Sigmoid colon (tissue), 7 donors: Measurements from ENCODE around the gene TSKU. TPM values are rescaled to one million over a fixed set of nuclear protein-coding genes. Genes with fewer than 3 reads are reported as not detected.

Experiments used
- DNase-seq: peaks from one replicate; pipeline ENCODE4 v3.0.0-alpha.2; 2019
- H3K27ac ChIP-seq, 4 donors: fragments of 200-600 bp; sonication (generic); one replicate each; pipeline ENCODE4 v1.5.1; 2016 to 2019; ENCODE audit warnings: mild to moderate bottlenecking in 1 of 4
- H3K27me3 ChIP-seq, 3 donors: fragments of 200-600 bp; sonication (generic); one replicate each; pipeline ENCODE4 v1.5.1; 2019; ENCODE audit warnings: mild to moderate bottlenecking in 1 of 3
- H3K36me3 ChIP-seq, 4 donors: fragments of 200-600 bp; sonication (generic); one replicate each; pipeline ENCODE4 v1.5.1; 2016 to 2019
- H3K4me1 ChIP-seq, 4 donors: fragments of 200-600 bp; sonication (generic); one replicate each; pipeline ENCODE4 v1.5.1; 2017 to 2019
- H3K4me3 ChIP-seq, 4 donors: fragments of 200-600 bp; sonication (generic); one replicate each; pipeline ENCODE4 v1.5.1; 2017 to 2019; ENCODE audit warnings: mild to moderate bottlenecking in 2 of 4, moderate library complexity in 1 of 4
- H3K9me3 ChIP-seq, 4 donors: fragments of 200-600 bp in 3 of 4; sonication (generic) in 3 of 4; one replicate each; pipeline versions ENCODE4 v1.5.1 to v1.6.1; 2013 to 2019
- CTCF ChIP-seq, 4 experiments: fragments of 450-650 bp in 3 of 4; fragments of 200-600 bp in 1 of 4; IDR thresholded peaks; one replicate each; pipeline ENCODE4 v1.5.1; 2016 to 2019; ENCODE audit warnings: antibody characterized with exemption in 4 of 4, mild to moderate bottlenecking in 3 of 4, moderate library complexity in 2 of 4
- EP300 ChIP-seq, 4 donors: sonication (generic); formaldehyde crosslinking; IDR thresholded peaks; one replicate each; pipeline ENCODE4 v1.6.1; 2017; ENCODE audit warnings: antibody characterized with exemption in 4 of 4
- POLR2A ChIP-seq, 2 donors: fragments of 450-650 bp; IDR thresholded peaks; one replicate each; pipeline ENCODE4 v1.6.1; 2016; ENCODE audit warnings: antibody characterized with exemption in 2 of 2, mild to moderate bottlenecking in 2 of 2, moderate library complexity in 2 of 2
- POLR2AphosphoS5 ChIP-seq, 4 donors: sonication (generic); formaldehyde crosslinking; IDR thresholded peaks; one replicate each; pipeline ENCODE4 v1.6.1; 2017; ENCODE audit warnings: antibody characterized with exemption in 4 of 4
- WGBS, 2 donors: extraction: QIAGEN DNeasy Blood & Tissue Kit; methylation state at CpG; one replicate each; pipeline ENCODE4 v1.1.7; 2013; 5-methylcytosine and 5-hydroxymethylcytosine counted together
- intact Hi-C: fragments of 100-400 bp; cut with DNase I; formaldehyde crosslinking; loops from one replicate; pipeline ENCODE4 v1.15.1; 2023
- polyA plus RNA-seq, 3 donors: library from polyadenylated mRNA; stranded (reverse); fragments of 200-250 nt; gene quantifications; one replicate each; pipeline ENCODE4 v1.2.3, GENCODE V29; 2013
- total RNA-seq, 4 donors: library from RNA; depleted of rRNA; stranded (reverse); fragments of >200 nt; gene quantifications; one replicate each; pipeline ENCODE4 v1.1.0, GENCODE V29; 2016
- donor health status: healthy with polysubstance abuse.
- donor health status: Bipolar disorder and iron deficiency.
- donor health status: healthy.

Gene TSKU
- total and polyA plus RNA-seq, 7 donors: 12.8 to 24.6 (median 20.4) TPM

GRCh38 chr11:76750067-76750466 is 33.1 kb upstream of the TSKU start:
- intact Hi-C loops: no loop called here
- H3K36me3 ChIP-seq: no peaks in the 10 kb centered on the region
- TF ChIP-seq POLR2AphosphoS5 (IDR thresholded peaks at IDR 0.05) (no peak), EP300 (IDR thresholded peaks at IDR 0.05) (no peak), POLR2A (IDR thresholded peaks at IDR 0.05) (no peak), CTCF (IDR thresholded peaks at IDR 0.05) (no peak)
- no peaks in the 10 kb centered on the region for H3K27me3 ChIP-seq
- 82 to 91% methylated on average over 2 of the region's 2 CpGs for WGBS, 2 donors
- H3K4me1 ChIP-seq: peaks cover 0 to 15% (median 4%) of the 10 kb centered on the region in 4 donors
- H3K27ac ChIP-seq: no peak overlapping the region
- DNase-seq: no peak
- H3K9me3 ChIP-seq: no peaks in the 10 kb centered on the region
- no peak overlapping the region for H3K4me3 ChIP-seq

- Histone ChIP-seq H3K4me1 (peaks cover 0 to 15% (median 4%) of the 10 kb centered on the region in 4 donors), H3K27ac (no peak overlapping the region), H3K4me3 (no peak overlapping the region), H3K9me3 (no peaks in the 10 kb centered on the region), H3K27me3 (no peaks in the 10 kb centered on the region), H3K36me3 (no peaks in the 10 kb centered on the region)
- TF ChIP-seq POLR2A (IDR thresholded peaks at IDR 0.05) (no peak), CTCF (IDR thresholded peaks at IDR 0.05) (no peak), POLR2AphosphoS5 (IDR thresholded peaks at IDR 0.05) (no peak), EP300 (IDR thresholded peaks at IDR 0.05) (no peak)
- intact Hi-C loops: no loop called here
- WGBS, 2 donors: 66 to 93% methylated on average over 6 of the region's 6 CpGs
- DNase-seq: no peak
These were observed 32.4 kb upstream of the TSKU start for GRCh38 chr11:76750746-76751145.

- Histone ChIP-seq H3K9me3 (no peaks in the 10 kb centered on the region), H3K27me3 (no peaks in the 10 kb centered on the region), H3K4me1 (peaks cover 0 to 15% (median 4%) of the 10 kb centered on the region in 4 donors), H3K27ac (peak overlapping the region in 3 of 4 donors; percentile 21 to 59 (median 32)), H3K36me3 (no peaks in the 10 kb centered on the region), H3K4me3 (no peak overlapping the region)
- DNase-seq: peak; percentile 92
- WGBS, 2 donors: 28 to 56% methylated on average over 25 of the region's 25 CpGs
- TF ChIP-seq POLR2AphosphoS5 (IDR thresholded peaks at IDR 0.05) (peak in 3 of 4 donors; percentile 44 to 75 (median 59)), EP300 (IDR thresholded peaks at IDR 0.05) (no peak), CTCF (IDR thresholded peaks at IDR 0.05) (no peak)
- intact Hi-C loops: no loop called here
These were observed 30.6 kb upstream of the TSKU start for GRCh38 chr11:76752321-76753143.

- H3K36me3 ChIP-seq: no peaks in the 10 kb centered on the region
- no peaks in the 10 kb centered on the region for H3K27me3 ChIP-seq
- intact Hi-C loops: no loop called here
- H3K27ac ChIP-seq: no peak overlapping the region
- peaks cover 0 to 15% (median 4%) of the 10 kb centered on the region in 4 donors for H3K4me1 ChIP-seq
- TF ChIP-seq POLR2A (IDR thresholded peaks at IDR 0.05) (no peak), EP300 (IDR thresholded peaks at IDR 0.05) (no peak), CTCF (IDR thresholded peaks at IDR 0.05) (no peak), POLR2AphosphoS5 (IDR thresholded peaks at IDR 0.05) (no peak)
- no peaks in the 10 kb centered on the region for H3K9me3 ChIP-seq
- DNase-seq: no peak
- H3K4me3 ChIP-seq: no peak overlapping the region
- 88 to 92% methylated on average over 3 of the region's 3 CpGs for WGBS, 2 donors
These were observed 29.7 kb upstream of the TSKU start for GRCh38 chr11:76753449-76753848.
